Effector memory CD8-positive, alpha-beta T cell (primary cell): ENCODE data around the gene SAP30BP.

Experiments used
- ATAC-seq: fragments of 150-1000 bp; cut with Tn5 transposase; replicated peaks from 2 replicates; pipeline ENCODE4 v1.10.0; 2021; ENCODE audit warnings: mild to moderate bottlenecking, moderate library complexity
- DNase-seq, 3 experiments: peaks; one replicate each; pipeline ENCODE4 v3.0.0; 2021
- H3K27ac Mint-ChIP-seq, 2 donors: one replicate each; pipeline ENCODE4 v1.8.0; 2022; ENCODE audit warnings: mild to moderate bottlenecking in 2 of 2, mixed read lengths in 2 of 2, moderate library complexity in 2 of 2
- H3K27me3 Mint-ChIP-seq, 2 donors: one replicate each; pipeline ENCODE4 v1.8.0; 2022; ENCODE audit warnings: mixed read lengths in 2 of 2
- H3K36me3 Mint-ChIP-seq: one replicate; pipeline ENCODE4 v1.8.0; 2022; ENCODE audit warnings: mild to moderate bottlenecking, moderate library complexity, mixed read lengths; ENCODE audit not compliant: insufficient read depth
- H3K4me1 Mint-ChIP-seq, 2 donors: one replicate each; pipeline ENCODE4 v1.8.0; 2022; ENCODE audit warnings: low read depth in 2 of 2, mixed read lengths in 2 of 2
- H3K4me3 Mint-ChIP-seq, 2 donors: one replicate each; pipeline ENCODE4 v1.8.0; 2022; ENCODE audit warnings: mild to moderate bottlenecking in 2 of 2, mixed read lengths in 2 of 2, moderate library complexity in 2 of 2
- H3K9me3 Mint-ChIP-seq, 2 donors: one replicate each; pipeline ENCODE4 v1.8.0; 2022; ENCODE audit warnings: mixed read lengths in 2 of 2
- total RNA-seq, 9 experiments: gene quantifications; one replicate each; lab custom pipeline; 2026; lab: John Stamatoyannopoulos, UW

Gene SAP30BP
- 97.9 to 169 (median 108) reads per million in 9 experiments for total RNA-seq

GRCh38 chr17:75666959-75667790 is at the start of gene SAP30BP, which contains the start of gene RECQL5:
TSS of gene SAP30BP (plus strand) at chr17:75667338. CDS start at chr17:75667373, 35 bp downstream.
TSS of gene RECQL5 (minus strand) at chr17:75667154. CDS start at chr17:75666557, 597 bp downstream.
- ATAC-seq: peak; percentile 100
- no peaks in the 10 kb centered on the region for H3K9me3 Mint-ChIP-seq
- peak within 1 kb of the TSS; percentile 51 to 57 for H3K4me3 Mint-ChIP-seq
- H3K4me1 Mint-ChIP-seq: peaks cover 12 to 21% of the 10 kb centered on the region in 2 donors
- H3K36me3 Mint-ChIP-seq: peaks cover 50% of the 10 kb centered on the region
- peak within 1 kb of the TSS in 1 of 2 donors; percentile 11 for H3K27ac Mint-ChIP-seq
- peak; percentile 92 to 98 (median 95) for DNase-seq
- H3K27me3 Mint-ChIP-seq: no peaks in the 10 kb centered on the region

GRCh38 chr17:75617675-75618074 is 49.5 kb upstream of the SAP30BP start:
- no peak for ATAC-seq
- no peak overlapping the region for H3K4me3 Mint-ChIP-seq
- peaks cover 0 to 2% of the 10 kb centered on the region in 2 donors for H3K4me1 Mint-ChIP-seq
- no peaks in the 10 kb centered on the region for H3K9me3 Mint-ChIP-seq
- H3K36me3 Mint-ChIP-seq: peaks cover 3% of the 10 kb centered on the region
- H3K27ac Mint-ChIP-seq: no peak overlapping the region
- no peak for DNase-seq
- no peaks in the 10 kb centered on the region for H3K27me3 Mint-ChIP-seq

DNA sequence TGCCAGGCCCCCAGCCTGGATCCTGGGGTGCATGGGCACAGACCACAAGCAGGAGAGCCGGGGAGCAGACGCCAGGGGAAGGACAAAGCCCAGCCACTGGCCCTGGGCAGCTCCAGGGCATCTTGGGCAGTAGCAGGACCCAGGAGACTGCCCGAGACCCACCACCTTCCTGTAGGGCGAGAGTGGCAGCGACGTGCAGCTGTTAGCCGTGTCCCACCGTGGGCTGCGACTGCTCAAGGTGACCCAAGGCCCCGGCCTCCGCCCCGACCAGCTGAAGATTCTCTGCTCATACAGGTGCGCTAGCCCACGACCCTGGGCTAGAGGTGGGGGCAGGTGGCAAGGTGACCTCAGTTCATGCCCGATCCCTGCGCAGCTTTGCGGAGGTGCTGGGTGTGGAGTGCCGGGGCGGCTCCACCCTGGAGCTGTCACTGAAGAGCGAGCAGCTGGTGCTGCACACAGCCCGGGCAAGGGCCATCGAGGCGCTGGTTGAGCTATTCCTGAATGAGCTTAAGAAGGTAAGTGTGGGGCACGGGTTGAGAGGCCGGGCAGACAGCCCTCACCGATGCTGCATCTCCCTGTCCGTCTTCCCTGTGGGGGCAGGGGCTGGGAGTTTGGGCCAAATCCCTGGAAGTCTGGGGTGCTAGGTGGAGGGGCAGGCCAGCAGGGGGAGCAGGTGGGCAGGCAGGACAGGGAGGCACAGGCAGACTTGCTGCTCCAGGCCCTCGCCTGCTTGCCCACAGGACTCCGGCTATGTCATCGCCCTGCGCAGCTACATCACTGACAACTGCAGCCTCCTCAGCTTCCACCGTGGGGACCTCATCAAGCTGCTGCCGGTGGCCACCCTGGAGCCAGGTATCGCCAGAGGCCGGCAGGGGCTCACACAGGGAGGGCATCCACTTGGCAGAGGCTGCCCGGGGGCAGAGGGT is 47.4 kb upstream of the SAP30BP start:
- Mint-ChIP-seq H3K9me3 (no peaks in the 10 kb centered on the region), H3K27ac (no peak overlapping the region), H3K27me3 (no peaks in the 10 kb centered on the region), H3K36me3 (peaks cover 6% of the 10 kb centered on the region), H3K4me1 (peaks cover 0 to 2% of the 10 kb centered on the region in 2 donors), H3K4me3 (no peak overlapping the region)
- ATAC-seq (no peak), DNase-seq (no peak)

- ATAC-seq: no peak
Observed at GRCh38 chr17:75621489-75621888, 45.6 kb upstream of the SAP30BP start.

DNA sequence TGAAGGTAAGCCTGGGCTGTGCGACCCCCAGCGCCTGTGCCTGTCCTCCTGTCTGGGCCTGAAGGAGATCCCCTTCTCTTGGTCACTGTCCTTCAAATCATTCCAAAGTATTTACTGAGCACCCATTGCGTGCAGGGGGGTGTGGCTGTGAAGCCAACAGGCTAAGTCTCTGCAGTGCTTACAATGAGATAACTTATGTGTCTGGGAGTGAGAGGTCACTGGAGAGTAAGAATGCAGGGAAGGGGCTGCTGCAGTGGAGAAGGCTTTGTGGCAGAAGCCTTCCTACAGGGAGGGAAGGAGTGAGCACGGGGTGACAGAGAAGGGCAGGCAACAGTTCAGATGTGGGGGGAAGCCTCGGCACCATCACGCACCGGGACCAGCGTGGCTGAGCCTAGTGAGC is 45.1 kb upstream of the SAP30BP start:
- Mint-ChIP-seq H3K4me3 (no peak overlapping the region), H3K4me1 (peaks cover 0 to 2% of the 10 kb centered on the region in 2 donors), H3K9me3 (no peaks in the 10 kb centered on the region), H3K27ac (no peak overlapping the region), H3K36me3 (peaks cover 6% of the 10 kb centered on the region), H3K27me3 (no peaks in the 10 kb centered on the region)
- ATAC-seq (no peak), DNase-seq (no peak)

More at GRCh38 chr17:75621489-75621888, 45.6 kb upstream of the SAP30BP start:
- Mint-ChIP-seq H3K27me3 (no peaks in the 10 kb centered on the region), H3K27ac (no peak overlapping the region), H3K9me3 (no peaks in the 10 kb centered on the region), H3K36me3 (peaks cover 6% of the 10 kb centered on the region), H3K4me3 (no peak overlapping the region), H3K4me1 (peaks cover 0 to 2% of the 10 kb centered on the region in 2 donors)
- DNase-seq: no peak

GRCh38 chr17:75622771-75623273 is 44.3 kb upstream of the SAP30BP start:
- ATAC-seq: no peak
- Mint-ChIP-seq H3K27me3 (no peaks in the 10 kb centered on the region), H3K27ac (peak overlapping the region in 1 of 2 donors; percentile 64), H3K9me3 (no peaks in the 10 kb centered on the region), H3K36me3 (peaks cover 6% of the 10 kb centered on the region), H3K4me3 (no peak overlapping the region), H3K4me1 (peaks cover 0 to 2% of the 10 kb centered on the region in 2 donors)
- DNase-seq: no peak

DNA sequence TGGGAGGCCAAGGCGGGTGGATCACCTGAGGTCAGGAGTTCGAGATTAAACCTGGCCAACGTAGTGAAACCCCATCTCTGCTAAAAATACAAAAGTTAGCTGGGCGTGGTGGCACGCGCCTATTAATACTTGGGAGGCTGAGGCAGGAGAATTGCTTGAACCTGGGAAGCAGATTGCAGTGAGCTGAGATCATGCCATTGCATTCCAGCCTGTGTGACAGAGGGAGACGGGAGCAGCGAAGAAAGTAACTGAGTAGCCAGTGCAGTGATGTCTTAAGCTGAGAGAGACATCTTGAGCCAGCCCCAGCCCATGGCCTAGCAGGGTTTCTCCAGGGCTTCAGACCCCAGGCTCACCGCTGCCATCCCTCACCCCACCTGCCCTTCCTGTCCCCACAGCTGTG is 43.8 kb upstream of the SAP30BP start:
- Mint-ChIP-seq H3K9me3 (no peaks in the 10 kb centered on the region), H3K27ac (peak overlapping the region in 1 of 2 donors; percentile 64), H3K27me3 (no peaks in the 10 kb centered on the region), H3K4me3 (no peak overlapping the region), H3K4me1 (peaks cover 0 to 2% of the 10 kb centered on the region in 2 donors), H3K36me3 (peaks cover 6% of the 10 kb centered on the region)
- DNase-seq (no peak), ATAC-seq (no peak)

- no peak for DNase-seq
- Mint-ChIP-seq H3K27ac (no peak overlapping the region), H3K36me3 (peaks cover 6% of the 10 kb centered on the region), H3K4me1 (peaks cover 0 to 2% of the 10 kb centered on the region in 2 donors), H3K9me3 (no peaks in the 10 kb centered on the region), H3K4me3 (no peak overlapping the region), H3K27me3 (no peaks in the 10 kb centered on the region)
- ATAC-seq: no peak
Observed at GRCh38 chr17:75624021-75624420, 43.1 kb upstream of the SAP30BP start.

GRCh38 chr17:75624714-75625345 is 42.3 kb upstream of the SAP30BP start:
- no peak overlapping the region for H3K4me3 Mint-ChIP-seq
- ATAC-seq: no peak

GRCh38 chr17:75625813-75626486 is 41.2 kb upstream of the SAP30BP start:
- no peaks in the 10 kb centered on the region for H3K4me1 Mint-ChIP-seq
- no peak for ATAC-seq
- no peaks in the 10 kb centered on the region for H3K9me3 Mint-ChIP-seq
- H3K36me3 Mint-ChIP-seq: peaks cover 9% of the 10 kb centered on the region
- no peak overlapping the region for H3K27ac Mint-ChIP-seq
- DNase-seq: no peak
- H3K4me3 Mint-ChIP-seq: no peak overlapping the region
- no peaks in the 10 kb centered on the region for H3K27me3 Mint-ChIP-seq

More at GRCh38 chr17:75624714-75625345, 42.3 kb upstream of the SAP30BP start:
- DNase-seq: no peak
- Mint-ChIP-seq H3K27me3 (no peaks in the 10 kb centered on the region), H3K9me3 (no peaks in the 10 kb centered on the region), H3K4me1 (peaks cover 0 to 2% of the 10 kb centered on the region in 2 donors), H3K36me3 (peaks cover 9% of the 10 kb centered on the region), H3K27ac (no peak overlapping the region)

GRCh38 chr17:75626496-75627038 is 40.6 kb upstream of the SAP30BP start:
- Mint-ChIP-seq H3K4me1 (no peaks in the 10 kb centered on the region), H3K27ac (no peak overlapping the region), H3K4me3 (no peak overlapping the region), H3K36me3 (peaks cover 9% of the 10 kb centered on the region), H3K9me3 (no peaks in the 10 kb centered on the region), H3K27me3 (no peaks in the 10 kb centered on the region)
- ATAC-seq (no peak), DNase-seq (no peak)

- DNase-seq: no peak
- no peaks in the 10 kb centered on the region for H3K4me1 Mint-ChIP-seq
- no peaks in the 10 kb centered on the region for H3K9me3 Mint-ChIP-seq
- H3K27ac Mint-ChIP-seq: peak overlapping the region in 1 of 2 donors; percentile 82
- peaks cover 9% of the 10 kb centered on the region for H3K36me3 Mint-ChIP-seq
- no peak overlapping the region for H3K4me3 Mint-ChIP-seq
- no peaks in the 10 kb centered on the region for H3K27me3 Mint-ChIP-seq
- ATAC-seq: no peak
Observed at GRCh38 chr17:75627094-75627493, 40.0 kb upstream of the SAP30BP start.
